H1 (cell line): ENCODE measurements around the gene NAA16. TPM values are rescaled to one million over a fixed set of nuclear protein-coding genes. Genes with fewer than 3 reads are reported as not detected.

ENCODE experiments used
- CTCF ChIA-PET: fragments of 300-600 bp; sonication (Branson Sonifier 250); formaldehyde crosslinking; loops from one replicate; lab custom pipeline; 2021; ENCODE audit not compliant: partially characterized antibody; lab: Charles Lee
- POLR2A ChIA-PET: fragments of 300-600 bp; sonication (Branson Sonifier 250); formaldehyde crosslinking; loops from one replicate; lab custom pipeline; 2021; ENCODE audit warnings: inconsistent platforms; ENCODE audit not compliant: partially characterized antibody; lab: Charles Lee
- DNase-seq, 2 experiments: peaks; one replicate each; pipeline versions ENCODE4 v3.0.0 to v3.0.0-alpha.2; 2010 to 2022; ENCODE audit warnings: low spot score in 2 of 2, low read depth in 1 of 2, mixed read lengths in 1 of 2
- FAIRE-seq: peaks from 2 replicates; lab custom pipeline; 2011; peaks lifted over from hg19 to GRCh38; lab: Jason Lieb, UNC
- H2AFZ ChIP-seq: 2 replicates; pipeline ENCODE4 v1.8.1; 2012; ENCODE audit warnings: low read length, inconsistent platforms
- H2AK5ac ChIP-seq: 2 replicates; pipeline ENCODE4 v1.6.1; 2013; ENCODE audit warnings: low read depth, low read length
- H2BK120ac ChIP-seq: replicated peaks from 2 replicates; pipeline ENCODE3; 2013; ENCODE audit warnings: low read depth, low read length, inconsistent platforms
- H2BK12ac ChIP-seq: 2 replicates; pipeline ENCODE4 v1.6.1; 2013; ENCODE audit warnings: low read depth, low read length
- H2BK15ac ChIP-seq: 2 replicates; pipeline ENCODE4 v1.6.1; 2013; ENCODE audit warnings: low read length
- H2BK20ac ChIP-seq: 2 replicates; pipeline ENCODE4 v1.6.1; 2013; ENCODE audit warnings: low read length
- H2BK5ac ChIP-seq: 2 replicates; pipeline ENCODE4 v1.6.1; 2013; ENCODE audit warnings: low read depth, low read length
- H3K14ac ChIP-seq: 2 replicates; pipeline ENCODE4 v1.6.1; 2013; ENCODE audit warnings: inconsistent platforms; ENCODE audit not compliant: insufficient read length
- H3K18ac ChIP-seq: 2 replicates; pipeline ENCODE4 v1.6.1; 2013; ENCODE audit warnings: low read length; ENCODE audit errors: extremely low read depth
- H3K23ac ChIP-seq: 2 replicates; pipeline ENCODE4 v1.6.1; 2013; ENCODE audit warnings: inconsistent platforms; ENCODE audit not compliant: insufficient read length
- H3K23me2 ChIP-seq: 2 replicates; pipeline ENCODE4 v1.6.1; 2013; ENCODE audit warnings: low read depth, low read length
- H3K27ac ChIP-seq: 2 replicates; pipeline ENCODE4 v1.6.1; 2011; ENCODE audit warnings: low read depth, low read length, inconsistent platforms
- H3K27me3 ChIP-seq, 4 experiments: replicated peaks in 1 of 4; 1 replicate in 1 of 4; 2 replicates in 3 of 4; pipeline versions ENCODE4 v1.6.1 to v1.8.1; 2011 to 2013; ENCODE audit warnings: low read length in 3 of 4, mild to moderate bottlenecking in 3 of 4, inconsistent platforms in 2 of 4, mixed read lengths in 2 of 4, moderate library complexity in 1 of 4; ENCODE audit not compliant: control insufficient read depth in 3 of 4, insufficient read depth in 3 of 4; ENCODE audit errors: extremely low read depth in 1 of 4
- H3K36me3 ChIP-seq, 4 experiments: 2 replicates each; pipeline versions ENCODE4 v1.6.1 to v1.8.1; 2011 to 2013; ENCODE audit warnings: mild to moderate bottlenecking in 4 of 4, low read length in 3 of 4, moderate library complexity in 2 of 4, control low read depth in 1 of 4, inconsistent platforms in 1 of 4; ENCODE audit not compliant: insufficient read depth in 4 of 4, control insufficient read depth in 2 of 4
- H3K4ac ChIP-seq: replicated peaks from 2 replicates; pipeline ENCODE3; 2013; ENCODE audit warnings: low read length, low read depth, mixed read lengths, inconsistent platforms; ENCODE audit not compliant: insufficient read length
- H3K4me1 ChIP-seq, 4 experiments: replicated peaks in 1 of 4; 1 replicate in 1 of 4; 2 replicates in 3 of 4; pipeline versions ENCODE4 v1.6.1 to v1.8.1; 2011 to 2013; ENCODE audit warnings: low read length in 3 of 4, inconsistent platforms in 2 of 4, mixed read lengths in 1 of 4; ENCODE audit not compliant: insufficient read depth in 4 of 4, control insufficient read depth in 3 of 4
- H3K4me2 ChIP-seq, 2 experiments: 2 replicates each; pipeline versions ENCODE4 v1.6.1 to v1.8.1; 2011 to 2013; ENCODE audit warnings: low read depth in 2 of 2, low read length in 2 of 2, control low read depth in 1 of 2, inconsistent platforms in 1 of 2, mild to moderate bottlenecking in 1 of 2; ENCODE audit not compliant: insufficient read depth in 1 of 2
- H3K4me3 ChIP-seq, 4 experiments: fragments of 200-600, 300-600 bp in 1 of 4; sonication (generic), shearing (Covaris generic), sonication (Bioruptor Twin) in 1 of 4; 2 replicates each; pipeline versions ENCODE4 v1.5.1 to v1.8.1; 2011 to 2016; ENCODE audit warnings: low read length in 4 of 4, low read depth in 3 of 4, control low read depth in 2 of 4, inconsistent platforms in 2 of 4, mild to moderate bottlenecking in 2 of 4, mixed read lengths in 1 of 4, moderate library complexity in 1 of 4; ENCODE audit not compliant: insufficient read depth in 2 of 4; ENCODE audit errors: extremely low read depth in 1 of 4
- H3K56ac ChIP-seq: replicated peaks from 2 replicates; pipeline ENCODE3; 2013; ENCODE audit warnings: low read depth, mild to moderate bottlenecking, mixed read lengths, low read length, inconsistent platforms; ENCODE audit not compliant: insufficient read length
- H3K79me1 ChIP-seq: 2 replicates; pipeline ENCODE4 v1.6.1; 2013; ENCODE audit warnings: low read depth, low read length, control low read depth
- H3K79me2 ChIP-seq, 2 experiments: 2 replicates each; pipeline versions ENCODE4 v1.6.1 to v1.8.1; 2012 to 2013; ENCODE audit warnings: low read length in 2 of 2, mild to moderate bottlenecking in 2 of 2, inconsistent platforms in 1 of 2; ENCODE audit not compliant: insufficient read depth in 2 of 2, control insufficient read depth in 1 of 2
- H3K9ac ChIP-seq, 4 experiments: replicated peaks in 1 of 4; 1 replicate in 1 of 4; 2 replicates in 3 of 4; pipeline versions ENCODE4 v1.6.1 to v1.8.1; 2011 to 2013; ENCODE audit warnings: low read depth in 3 of 4, low read length in 3 of 4, control low read depth in 2 of 4, mild to moderate bottlenecking in 2 of 4, moderate library complexity in 2 of 4, inconsistent platforms in 1 of 4; ENCODE audit errors: extremely low read depth in 1 of 4
- H3K9me3 ChIP-seq, 2 experiments: 2 replicates each; pipeline versions ENCODE4 v1.6.1 to v1.8.1; 2012 to 2013; ENCODE audit warnings: mild to moderate bottlenecking in 2 of 2, moderate library complexity in 2 of 2, control low read depth in 1 of 2, inconsistent platforms in 1 of 2, low read depth in 1 of 2, low read length in 1 of 2, mixed read lengths in 1 of 2; ENCODE audit not compliant: insufficient read depth in 2 of 2
- H4K20me1 ChIP-seq, 2 experiments: replicated peaks in 1 of 2; 2 replicates each; pipeline versions ENCODE3 to v1.8.1; 2011 to 2013; ENCODE audit warnings: inconsistent platforms in 2 of 2, low read length in 2 of 2, mild to moderate bottlenecking in 1 of 2; ENCODE audit not compliant: insufficient read depth in 2 of 2, control insufficient read depth in 1 of 2
- H4K5ac ChIP-seq: 2 replicates; pipeline ENCODE4 v1.6.1; 2013; ENCODE audit warnings: low read length, low read depth, mixed read lengths, inconsistent platforms; ENCODE audit not compliant: insufficient read length
- H4K8ac ChIP-seq: 2 replicates; pipeline ENCODE4 v1.8.0; 2013; ENCODE audit warnings: mild to moderate bottlenecking, moderate library complexity, low read length, inconsistent platforms; ENCODE audit not compliant: insufficient read depth; ENCODE audit errors: extremely low read depth
- H4K91ac ChIP-seq: replicated peaks from 2 replicates; pipeline ENCODE3; 2013; ENCODE audit warnings: low read length, mixed read lengths, inconsistent platforms; ENCODE audit not compliant: insufficient read length
- BRCA1 ChIP-seq: IDR thresholded peaks from 2 replicates; pipeline ENCODE4 v1.6.1; 2012; ENCODE audit warnings: low read depth, low read length, improper control_type of control experiment
- CTCF ChIP-seq, 3 experiments: IDR thresholded peaks; 1 replicate in 2 of 3; 2 replicates in 1 of 3; pipeline versions ENCODE4 v1.5.1 to v1.6.1; 2011; ENCODE audit warnings: low read length in 3 of 3, mild to moderate bottlenecking in 3 of 3, inconsistent platforms in 2 of 3, low read depth in 1 of 3, moderate library complexity in 1 of 3; ENCODE audit not compliant: insufficient read depth in 1 of 3; ENCODE audit errors: control extremely low read depth in 1 of 3
- NRF1 ChIP-seq: IDR thresholded peaks from 2 replicates; pipeline ENCODE4 v1.6.1; 2011; ENCODE audit warnings: mild to moderate bottlenecking, low read depth, low read length, improper control_type of control experiment
- RXRA ChIP-seq: IDR thresholded peaks from 2 replicates; pipeline ENCODE4 v1.6.1; 2011; ENCODE audit warnings: low read depth, mild to moderate bottlenecking, low read length, moderate library complexity; ENCODE audit not compliant: insufficient read depth
- ZNF274 ChIP-seq: IDR thresholded peaks from 2 replicates; pipeline ENCODE4 v1.7.0; 2012; ENCODE audit warnings: low read length, borderline replicate concordance; ENCODE audit errors: extremely low read depth
- WGBS, 2 experiments: shearing (Covaris generic) in 1 of 2; methylation state at CpG; one replicate each; pipeline versions ENCODE4 v1.1.6 to v1.1.7; 2013 to 2015; ENCODE audit warnings: low lambda C conversion rate in 2 of 2, mixed read lengths in 2 of 2, inconsistent platforms in 1 of 2, low coverage in 1 of 2, missing lambda C conversion rate in 1 of 2; ENCODE audit not compliant: insufficient replicate concordance in 2 of 2, insufficient coverage in 1 of 2, insufficient read length in 1 of 2; ENCODE audit errors: extremely low coverage in 1 of 2, missing lambda C conversion rate in 1 of 2; 5-methylcytosine and 5-hydroxymethylcytosine counted together
- polyA plus RNA-seq, 7 experiments: library from polyadenylated mRNA; depleted of rRNA in 3 of 7; stranded (reverse) in 5 of 7; unstranded in 2 of 7; fragments of >200 nt in 5 of 7; fragments of 200-250 nt in 2 of 7; gene quantifications; 1 replicate in 5 of 7; 2 replicates in 1 of 7; 4 replicates in 1 of 7; pipeline versions ENCODE4 v1.2.1 to v1.2.3, GENCODE V29; 2011 to 2013; ENCODE audit warnings: missing spikeins in 2 of 7, mixed read lengths in 2 of 7
- total RNA-seq: library from RNA; stranded (reverse); fragmentation: NEBNext Ultra II Directional; extraction: Animal tissue kit (Norgen Biotek cat#: 25700); gene quantifications from 2 replicates; pipeline ENCODE4 v1.2.1, GENCODE V29; 2021
- TF ChIP-seq, protein P1 (sequence below): IDR thresholded peaks from 2 replicates; pipeline ENCODE4 v1.6.1; 2012; ENCODE audit warnings: inconsistent platforms

Gene NAA16
- total and polyA plus RNA-seq, 2 of the 8 experiments (the other 6 are each of a cell fraction or from before 2014, with no cell fraction given), result 11.4 to 40.0 TPM

- no peaks in the 10 kb centered on the region for H3K79me1 ChIP-seq
- H3K36me3 ChIP-seq, result no peaks in the 10 kb centered on the region
- no peak overlapping the region for H3K27ac ChIP-seq
- H2BK12ac ChIP-seq, result no peak overlapping the region
- 78% methylated on average over 5 of the region's 5 CpGs; no CpG with 5 or more reads in 1 of the 2 experiments for WGBS, 2 experiments
- H3K4me2 ChIP-seq, result no peak overlapping the region
- no peaks in the 10 kb centered on the region for H4K20me1 ChIP-seq
- H3K27me3 ChIP-seq, result no peaks in the 10 kb centered on the region
- H2AFZ ChIP-seq, result no peak overlapping the region
- POLR2A ChIA-PET, result no interaction called here
- H3K79me2 ChIP-seq, result no peaks in the 10 kb centered on the region
- no peaks in the 10 kb centered on the region for H3K23me2 ChIP-seq
- no peak overlapping the region for H2BK15ac ChIP-seq
- H3K4ac ChIP-seq, result no peak overlapping the region
- H3K9me3 ChIP-seq, result no peaks in the 10 kb centered on the region
- no peak overlapping the region for H3K14ac ChIP-seq
- no peak overlapping the region for H2BK5ac ChIP-seq
- H3K4me1 ChIP-seq, result no peaks in the 10 kb centered on the region
- no peak overlapping the region for H3K9ac ChIP-seq
- no peak overlapping the region for H3K23ac ChIP-seq
- no peak overlapping the region for H2BK20ac ChIP-seq
- no peak overlapping the region for H2AK5ac ChIP-seq
- no peak overlapping the region for H3K56ac ChIP-seq
- FAIRE-seq, result no peak
- H4K5ac ChIP-seq, result no peak overlapping the region
- H4K8ac ChIP-seq, result no peak overlapping the region
- CTCF ChIA-PET, result interaction anchor here (0.7 to 1.0 kb wide), 4 partner anchors 47 to 318 kb away, joined by 3 read pairs; no protein-coding TSS in a partner anchor
- DNase-seq, result no peak
- H2BK120ac ChIP-seq, result no peak overlapping the region
- H4K91ac ChIP-seq, result no peak overlapping the region
- no peak overlapping the region for H3K18ac ChIP-seq
- TF ChIP-seq ZNF274, result no peak
- no peak for TF ChIP-seq NRF1
- TF ChIP-seq BRCA1, result no peak
- TF ChIP-seq, protein P1, sequence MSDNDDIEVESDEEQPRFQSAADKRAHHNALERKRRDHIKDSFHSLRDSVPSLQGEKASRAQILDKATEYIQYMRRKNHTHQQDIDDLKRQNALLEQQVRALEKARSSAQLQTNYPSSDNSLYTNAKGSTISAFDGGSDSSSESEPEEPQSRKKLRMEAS, result no peak
- TF ChIP-seq CTCF (IDR thresholded peaks at IDR 0.05; ENCODE audit: control extremely low read depth in 1 of 3, insufficient read depth in 1 of 3, low read depth in 1 of 3, low read length in 3 of 3), result no peak
- TF ChIP-seq RXRA, result no peak
- TF ChIP-seq, all 59 proteins: peak for 0
- H3K4me3 ChIP-seq, result no peak overlapping the region
Observed at GRCh38 chr13:41411060-41411459, 100.0 kb downstream of the NAA16 start.
